ENCODE results near the gene HMG20A.
A peak's percentile ranks its signal among the peaks of the same experiment; 100 is the strongest.

Gene HMG20A

DNA sequence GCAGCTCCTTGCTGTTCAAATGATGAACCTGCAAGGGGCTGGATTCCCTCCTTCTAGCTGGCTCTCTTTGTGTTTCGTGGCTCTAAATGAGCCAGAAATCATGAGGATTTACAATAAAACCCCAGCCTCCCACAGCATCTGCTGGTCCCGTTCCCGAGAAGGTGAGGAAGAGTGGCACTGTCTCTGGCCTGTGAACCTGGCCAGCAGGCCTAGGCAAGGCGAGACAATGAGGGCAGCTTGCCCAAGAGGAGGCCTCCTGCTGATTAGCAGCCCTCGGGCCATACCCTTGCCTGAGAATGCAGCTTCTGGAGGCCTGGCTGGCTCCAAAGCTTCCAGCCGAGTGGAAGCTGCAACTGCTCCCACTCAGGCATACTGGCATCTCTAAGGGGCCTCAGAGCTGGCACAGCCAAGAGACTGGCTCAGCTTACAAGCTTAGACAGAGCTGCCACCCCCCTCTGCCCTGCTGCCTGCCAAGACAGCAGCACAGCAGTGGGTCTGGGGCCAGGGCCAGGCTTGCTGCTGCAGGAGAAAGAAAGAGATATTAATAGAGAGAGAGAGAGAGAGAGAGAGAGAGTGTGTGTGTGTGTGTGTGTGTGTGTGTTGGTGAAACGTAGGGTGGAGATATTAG is 76.5 kb downstream of the HMG20A start:
- DNase-seq = peak in 54 of 56 donors; percentile 38 to 96 (median 84)

DNA sequence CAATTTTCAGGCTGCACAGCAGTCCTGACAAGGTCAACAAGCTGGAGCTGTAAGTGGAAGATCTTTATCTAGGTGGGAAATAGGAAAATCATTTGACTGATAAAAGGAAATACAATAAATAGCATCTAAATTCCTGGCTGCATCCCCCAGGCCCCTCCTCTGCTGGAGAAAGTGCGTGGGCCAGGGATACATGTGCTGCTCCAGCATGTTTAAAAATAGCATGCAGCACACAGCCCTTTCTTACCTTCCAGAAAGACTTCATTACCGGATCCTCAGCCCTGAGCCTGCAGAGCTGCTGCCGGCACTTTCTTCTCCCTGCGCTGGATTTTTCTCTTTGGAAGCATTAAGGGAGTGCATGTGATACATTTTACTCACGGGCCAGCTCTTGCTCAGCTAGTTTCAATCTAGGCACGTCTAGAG is 77.3 kb downstream of the HMG20A start:
- DNase-seq = peak in 30 of 56 donors; percentile 21 to 81 (median 56)

DNA sequence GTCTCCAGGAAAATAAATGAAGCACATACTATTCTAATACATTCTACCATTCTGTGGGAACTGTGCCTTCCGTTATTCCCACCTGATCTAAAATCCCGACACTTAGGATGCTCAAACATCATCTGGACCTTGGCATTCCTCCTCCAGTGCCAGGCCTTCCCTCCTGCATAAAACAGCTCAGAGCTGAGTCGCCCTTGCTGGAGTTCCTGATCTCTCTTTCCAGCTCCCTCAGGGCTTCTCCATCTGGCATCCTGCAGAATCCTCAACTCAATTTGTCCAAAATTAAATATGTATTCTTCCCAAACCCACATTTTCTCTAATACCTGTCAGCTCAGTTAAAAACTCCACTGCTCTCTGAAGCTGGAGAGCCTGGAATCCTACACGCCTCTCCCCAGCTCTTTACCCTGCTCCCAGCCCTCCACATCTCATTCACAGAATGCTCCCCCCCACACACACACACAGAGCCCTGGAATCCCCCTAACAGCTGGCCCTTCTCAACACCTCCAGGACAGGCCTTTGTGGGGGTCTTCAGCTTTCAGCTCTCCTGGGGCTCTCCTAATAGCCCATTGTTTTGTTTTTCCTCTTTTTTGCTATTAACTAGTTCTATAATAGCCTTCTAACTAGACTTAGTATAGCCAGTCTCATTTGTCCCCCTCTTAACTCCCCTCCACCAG is 78.5 kb downstream of the HMG20A start:
- peak in 1 of 56 donors; percentile 17 for DNase-seq

DNA sequence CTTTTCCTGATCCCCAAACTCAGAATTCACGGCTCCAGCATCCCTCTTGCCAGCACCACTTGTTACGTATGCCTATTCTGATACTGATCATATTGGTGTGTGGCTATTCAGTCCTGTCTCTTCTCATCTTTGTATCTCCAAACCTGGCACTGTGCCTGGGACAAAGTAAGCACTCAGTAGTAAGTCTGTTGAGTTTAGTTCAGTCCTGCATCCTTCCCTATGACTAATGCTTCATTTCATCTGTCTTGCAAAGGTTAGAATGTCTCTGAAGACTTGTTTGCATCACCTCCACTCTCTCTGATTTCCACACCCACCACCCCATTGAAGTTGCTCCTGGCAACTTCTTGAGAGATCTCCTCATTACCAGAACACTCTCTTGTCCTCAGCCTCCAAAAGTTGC is 80.3 kb downstream of the HMG20A start:
- peak in 1 of 56 donors; percentile 27 for DNase-seq

DNA sequence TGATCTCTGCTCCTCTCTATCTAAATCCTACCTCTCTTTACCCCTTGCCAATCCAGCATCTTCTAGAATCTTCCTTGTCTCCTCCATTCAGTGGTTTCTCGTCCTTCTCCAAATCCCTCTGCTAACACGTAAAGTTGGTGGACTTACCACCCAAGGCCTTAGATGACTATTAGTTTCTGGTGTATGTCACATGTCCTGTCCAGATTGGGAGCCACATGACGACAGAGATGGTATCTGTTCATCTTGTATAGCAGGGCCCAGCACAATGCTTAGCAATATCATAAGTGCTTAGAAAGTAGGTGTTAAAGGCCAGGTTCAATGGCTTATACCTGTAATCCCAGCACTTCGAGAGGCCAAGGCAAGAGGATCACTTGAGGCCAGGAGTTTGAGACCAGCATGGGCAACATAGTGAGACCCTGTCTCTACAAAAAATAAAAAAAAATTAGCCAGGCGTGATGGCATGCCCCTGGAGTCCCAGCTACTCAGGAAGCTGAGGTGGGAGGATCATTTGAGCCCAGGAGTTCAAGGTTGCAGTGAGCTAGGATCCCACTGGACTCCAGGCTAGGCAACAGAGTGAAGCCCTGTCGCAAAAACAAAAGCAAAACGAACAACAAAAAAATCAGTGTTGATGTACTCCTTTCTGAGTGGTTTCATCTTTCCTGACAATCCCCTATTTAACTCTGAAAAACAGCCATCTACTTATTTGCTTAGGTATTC is 81.8 kb downstream of the HMG20A start:
- no peak for DNase-seq

DNA sequence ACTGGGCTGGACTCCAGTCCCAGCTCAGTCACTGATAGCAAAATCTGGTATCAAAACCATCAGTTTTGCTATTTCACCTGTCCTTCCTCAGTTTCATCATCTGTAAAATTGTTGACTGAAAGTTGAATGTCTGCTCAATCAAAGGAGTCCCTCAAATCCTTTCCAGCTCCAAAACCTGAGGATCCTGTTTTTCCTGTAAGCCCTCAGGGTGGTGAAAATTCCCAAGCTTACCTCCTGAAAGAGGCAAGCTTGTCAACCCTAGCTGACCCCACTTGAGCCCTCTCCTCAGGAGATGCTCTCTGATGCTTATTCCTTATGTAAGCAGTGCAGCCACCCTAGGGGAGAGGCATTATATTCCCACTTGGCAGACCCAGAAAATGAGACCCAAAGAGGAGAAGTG is 82.6 kb downstream of the HMG20A start:
- DNase-seq = no peak

DNA sequence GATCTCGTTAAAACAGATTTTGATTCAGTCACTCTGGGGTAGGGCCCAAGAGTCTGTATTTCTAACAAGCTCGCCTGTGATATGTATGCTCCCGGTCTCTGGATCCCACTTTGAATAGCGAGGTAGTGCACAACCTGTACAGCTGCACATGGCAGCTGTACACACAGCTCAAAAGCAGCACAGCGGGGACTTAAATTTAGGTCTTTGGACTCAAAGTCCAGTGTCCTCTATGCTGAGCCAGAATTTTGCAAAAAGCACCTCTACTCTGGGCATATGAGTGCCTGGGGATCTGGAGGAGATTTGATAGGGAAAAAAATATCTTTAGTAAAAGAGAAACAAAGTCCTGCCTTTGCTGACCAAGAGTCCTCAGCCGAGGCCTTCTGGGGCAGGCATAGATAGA is 83.1 kb downstream of the HMG20A start:
- DNase-seq = no peak

DNA sequence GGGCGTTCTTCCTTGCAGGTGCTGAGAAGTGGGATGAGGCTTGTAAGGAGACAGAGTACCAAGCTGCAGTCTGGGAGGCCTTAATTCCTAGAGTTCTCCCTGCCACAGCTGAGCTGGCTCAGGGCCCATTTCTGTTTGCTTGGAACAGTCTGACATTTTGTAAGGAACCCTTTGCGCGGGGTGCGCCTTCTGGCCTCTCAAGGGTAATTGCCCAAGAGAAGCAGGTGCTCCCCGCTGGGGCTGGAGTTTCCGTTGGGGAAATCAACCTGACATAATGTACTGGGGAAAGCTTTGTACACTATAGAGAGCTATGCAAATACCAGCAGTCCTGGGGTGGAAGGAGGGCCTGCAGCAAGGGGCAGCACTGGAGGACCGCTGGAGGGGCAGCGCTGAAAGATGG is 83.6 kb downstream of the HMG20A start:
- DNase-seq = peak in 17 of 56 donors; percentile 17 to 53 (median 32)

DNA sequence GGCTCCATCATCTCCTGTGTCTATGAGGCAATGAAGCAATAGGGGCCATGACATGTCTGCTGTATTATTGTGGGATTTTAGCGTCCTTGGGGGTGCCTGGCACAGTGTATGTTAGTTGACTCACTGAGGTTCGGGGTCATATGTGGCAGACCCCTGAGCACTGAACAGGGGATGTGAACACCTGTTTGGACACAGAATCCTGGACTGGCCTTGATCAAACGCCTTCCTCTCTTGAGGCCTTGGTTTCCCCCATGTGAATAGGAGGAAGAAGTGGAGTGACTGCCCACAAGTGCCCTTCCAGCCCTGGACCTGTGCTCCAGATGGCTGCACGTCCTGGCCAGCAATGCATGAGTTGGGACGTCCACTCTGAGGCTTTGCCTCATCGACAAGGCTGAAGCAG is 84.2 kb downstream of the HMG20A start:
- no peak for DNase-seq

DNA sequence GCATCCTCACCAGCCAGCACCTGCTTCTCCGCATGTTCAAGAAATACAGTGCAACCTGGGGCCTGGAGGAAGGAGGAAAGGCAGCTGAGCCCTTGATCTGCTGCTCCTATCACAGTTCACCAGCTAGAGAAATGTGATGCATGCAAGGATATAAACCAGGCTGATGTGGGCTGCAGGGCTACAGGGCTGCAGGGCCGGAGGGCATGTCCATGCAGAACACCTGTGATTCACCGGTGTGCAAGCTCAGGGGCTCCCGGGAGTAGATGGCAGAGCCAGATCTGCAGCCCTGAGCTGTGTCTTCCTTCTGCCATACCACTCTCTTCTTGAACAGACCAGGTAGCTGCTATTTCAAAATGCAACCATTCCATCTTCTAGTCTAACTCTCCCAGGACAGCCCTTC is 84.9 kb downstream of the HMG20A start:
- DNase-seq = no peak

DNA sequence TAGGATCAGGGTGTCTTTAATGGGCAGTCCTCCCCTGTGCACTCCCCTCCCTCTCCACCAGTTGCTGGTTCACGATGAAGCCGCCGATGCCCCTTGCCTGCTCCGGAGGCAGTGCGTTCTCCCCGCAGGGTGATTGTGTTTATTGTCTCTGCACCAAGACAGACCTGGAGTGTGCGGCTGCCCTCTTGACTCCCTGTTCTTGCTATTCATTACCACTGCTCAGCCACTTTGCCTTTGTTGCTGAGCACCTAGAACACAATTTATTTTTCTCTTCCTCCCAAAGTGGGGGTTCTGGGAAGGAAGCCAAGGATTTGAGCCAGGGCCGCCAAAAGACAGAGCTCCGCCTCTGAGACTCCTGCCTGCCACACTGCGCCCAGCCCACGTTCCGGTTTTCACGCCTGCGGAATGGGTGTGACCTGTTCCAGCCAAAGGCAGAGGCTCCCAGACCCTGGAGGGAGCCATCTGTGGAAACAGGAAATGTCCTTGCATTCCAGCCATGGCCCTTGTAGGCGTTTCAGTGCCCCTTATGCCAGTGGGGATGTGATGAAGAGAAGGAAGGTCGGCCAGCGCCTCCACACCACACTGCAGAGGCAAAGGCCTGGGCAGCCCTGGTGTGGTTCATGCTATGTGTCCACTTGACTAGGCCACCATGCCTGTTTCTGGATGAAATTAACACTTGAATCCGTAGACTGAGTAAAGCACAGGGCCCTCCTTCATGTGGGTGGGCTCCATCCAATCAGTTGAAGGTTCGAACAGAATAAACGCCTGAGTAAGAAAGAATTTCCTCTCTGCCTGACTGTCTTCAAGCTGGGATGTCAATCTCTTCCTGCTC is 85.8 kb downstream of the HMG20A start:
- peak in 14 of 56 donors; percentile 15 to 69 (median 31) for DNase-seq

DNA sequence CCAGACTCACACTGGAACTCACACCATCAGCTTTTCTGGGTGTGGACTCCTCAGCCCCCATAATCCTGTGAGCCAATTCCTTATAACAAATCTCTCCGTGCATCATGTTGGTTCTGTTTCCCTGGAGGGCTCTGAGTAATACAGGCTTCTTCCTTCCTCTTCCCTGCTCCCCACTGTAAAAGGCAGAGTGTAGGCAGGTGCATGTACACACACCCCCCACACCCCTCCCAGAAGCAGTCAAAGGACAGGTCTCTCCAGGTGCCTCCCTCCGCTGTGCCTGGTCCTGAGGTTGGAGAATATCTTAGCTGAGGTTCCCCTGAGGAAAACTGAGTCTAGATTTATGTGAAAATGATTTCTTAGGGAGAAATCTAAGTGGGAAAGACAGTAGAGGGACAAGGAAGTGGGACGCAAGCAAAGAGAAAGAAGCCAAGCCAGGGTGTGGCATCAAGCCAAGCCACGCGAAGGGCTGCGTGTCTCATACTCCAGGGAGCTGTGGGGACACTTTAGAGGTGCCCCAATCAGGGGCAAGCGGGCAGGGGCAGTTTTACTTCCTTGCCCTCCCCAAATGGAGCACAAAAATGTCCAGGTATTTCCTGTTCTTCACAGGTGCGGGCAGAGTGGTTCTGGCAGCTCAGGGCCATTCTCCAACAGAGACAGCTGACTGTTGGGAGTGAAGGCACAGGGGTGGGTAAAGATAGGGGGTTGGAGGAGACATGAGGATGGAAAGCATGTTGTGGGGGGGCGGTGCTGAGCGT is 86.6 kb downstream of the HMG20A start:
- peak in 24 of 56 donors; percentile 14 to 67 (median 44) for DNase-seq

DNA sequence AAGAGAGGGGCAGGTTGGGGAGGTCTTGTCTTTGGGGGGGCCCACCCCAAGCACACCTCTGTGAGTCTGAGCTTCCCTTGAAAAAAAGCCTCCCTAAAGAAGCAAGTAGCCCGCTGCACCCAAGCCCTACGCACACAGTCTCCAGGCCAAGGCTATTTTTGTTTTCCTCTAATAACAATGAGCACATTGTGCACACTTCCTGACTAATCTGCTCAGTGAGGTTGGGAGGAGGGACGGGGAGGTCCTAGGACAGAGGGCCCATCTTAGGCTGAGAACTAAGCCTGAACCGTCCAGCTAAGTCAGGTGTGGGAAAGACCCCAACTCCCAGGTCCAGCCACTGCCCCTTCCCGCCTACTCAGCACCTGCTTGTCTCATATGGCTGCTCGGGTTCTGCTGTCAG is 87.2 kb downstream of the HMG20A start:
- peak in 41 of 56 donors; percentile 28 to 82 (median 53) for DNase-seq

DNA sequence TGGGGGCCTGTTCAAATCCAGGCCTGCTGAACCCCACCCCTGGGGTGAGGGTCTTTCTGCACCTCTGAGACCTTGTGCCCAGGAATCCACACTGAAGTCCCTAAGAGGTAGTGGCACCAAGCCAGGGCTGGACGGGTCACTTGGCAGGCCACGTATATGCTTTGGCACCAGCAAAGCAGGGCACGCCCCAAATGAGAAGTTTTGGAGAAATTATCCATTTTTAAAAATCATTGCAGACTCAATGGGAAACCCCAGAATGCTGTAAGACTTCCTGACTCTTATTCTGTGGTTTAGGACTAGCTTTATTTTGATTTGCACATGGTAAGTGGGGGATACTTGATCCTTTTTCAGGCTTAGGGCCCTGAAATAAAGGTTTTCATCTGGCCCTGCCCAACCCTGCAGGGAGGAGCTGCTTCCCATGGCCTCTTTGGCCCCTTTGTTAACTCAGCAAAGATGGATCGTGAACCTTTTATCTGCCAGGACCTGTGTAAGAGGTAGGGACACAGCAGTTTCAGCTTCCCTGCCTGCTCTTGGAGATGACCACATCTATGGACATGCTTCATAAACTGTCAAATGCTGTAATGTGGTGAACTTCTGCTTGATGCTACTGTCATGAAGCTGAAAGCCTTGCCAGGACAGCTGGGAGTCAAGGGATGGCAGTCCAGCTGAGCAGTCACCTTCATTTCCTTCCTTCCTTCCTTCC is 88.0 kb downstream of the HMG20A start:
- peak in 3 of 56 donors; percentile 15 to 66 (median 18) for DNase-seq

DNA sequence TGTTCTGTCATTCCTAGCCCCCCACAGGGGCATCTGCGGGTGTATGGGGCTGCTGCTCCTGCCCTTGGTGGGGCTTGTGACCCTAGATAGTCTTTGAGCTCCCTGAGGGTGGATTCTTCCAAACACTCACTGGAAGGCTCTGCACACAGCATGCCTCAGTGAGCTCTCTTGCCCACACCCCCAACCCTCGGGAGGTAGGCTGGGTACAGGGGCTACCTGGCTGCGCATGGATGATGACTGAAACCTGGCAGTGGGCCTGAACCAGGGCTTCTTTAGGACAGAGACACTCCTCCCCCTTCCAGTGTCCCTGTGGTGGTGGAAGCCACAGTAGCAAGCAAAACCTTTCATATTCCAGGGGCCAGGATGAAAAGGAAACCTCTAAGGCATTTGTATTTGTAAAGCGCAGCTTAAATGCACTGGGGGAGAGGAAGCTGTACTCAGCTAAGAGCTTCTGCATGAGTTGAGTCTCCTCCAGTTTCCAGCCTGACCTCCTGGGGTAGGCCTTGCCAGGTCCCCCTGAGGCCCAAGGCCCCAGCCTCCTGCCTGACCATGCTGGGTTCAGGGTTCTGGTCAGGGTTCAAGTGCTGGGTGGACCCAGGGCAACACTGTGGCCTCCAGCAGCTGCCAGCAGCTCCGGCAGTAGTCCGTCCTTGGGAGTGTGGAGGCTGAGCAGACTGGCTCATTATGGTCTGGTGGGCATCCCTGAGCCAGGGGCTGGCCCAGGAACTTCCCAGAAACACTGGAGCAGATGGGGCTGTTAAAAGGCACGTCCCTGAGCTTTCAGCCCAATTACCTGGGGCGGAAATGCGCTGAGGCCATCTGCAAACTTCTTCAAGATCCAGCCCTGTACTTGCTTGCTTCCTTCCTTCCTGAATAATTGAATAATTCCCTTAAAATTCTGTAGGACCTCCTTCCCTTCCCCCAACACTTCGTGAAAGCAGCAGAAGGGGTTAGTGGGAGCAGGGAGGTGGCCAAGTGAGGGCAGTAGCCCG is 89.7 kb downstream of the HMG20A start:
- no peak for DNase-seq

DNA sequence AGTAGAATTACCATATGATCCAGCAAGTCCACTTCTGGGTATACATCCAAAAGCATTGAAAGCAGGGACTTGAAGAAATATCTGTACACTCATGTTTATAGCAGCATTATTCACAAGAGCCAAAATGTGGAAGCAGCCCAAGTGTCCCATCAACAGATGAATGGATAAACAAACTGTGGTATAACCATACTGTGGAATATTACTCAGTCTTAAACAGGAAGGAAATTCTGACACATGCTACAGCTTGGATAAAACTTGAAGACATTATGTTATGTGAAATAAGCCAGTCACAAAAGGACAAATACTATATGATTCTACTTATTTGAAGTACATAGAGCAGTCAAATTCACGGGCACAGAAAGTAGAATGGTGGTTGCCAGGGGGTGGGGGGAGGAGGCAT is 91.2 kb downstream of the HMG20A start:
- no peak for DNase-seq

DNA sequence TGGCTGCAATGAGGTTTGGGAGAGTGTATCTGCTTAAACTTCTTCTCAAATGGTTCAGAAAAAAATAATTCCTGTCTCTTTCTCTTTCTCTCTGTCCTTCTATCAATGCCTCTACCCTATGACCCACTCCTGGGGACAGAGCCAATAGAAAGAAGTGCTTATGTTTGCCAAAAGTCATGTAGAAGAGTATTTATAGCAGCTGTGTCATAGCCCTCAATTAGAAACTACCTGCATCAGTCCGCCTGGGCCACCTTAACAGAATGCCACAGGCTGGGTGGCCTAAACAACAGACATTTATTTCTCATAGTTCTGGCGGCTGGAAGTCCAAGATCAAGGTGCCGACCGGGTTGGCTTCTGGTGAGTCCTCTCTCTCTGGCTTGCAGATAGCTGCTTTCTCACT is 92.5 kb downstream of the HMG20A start:
- no peak for DNase-seq

DNA sequence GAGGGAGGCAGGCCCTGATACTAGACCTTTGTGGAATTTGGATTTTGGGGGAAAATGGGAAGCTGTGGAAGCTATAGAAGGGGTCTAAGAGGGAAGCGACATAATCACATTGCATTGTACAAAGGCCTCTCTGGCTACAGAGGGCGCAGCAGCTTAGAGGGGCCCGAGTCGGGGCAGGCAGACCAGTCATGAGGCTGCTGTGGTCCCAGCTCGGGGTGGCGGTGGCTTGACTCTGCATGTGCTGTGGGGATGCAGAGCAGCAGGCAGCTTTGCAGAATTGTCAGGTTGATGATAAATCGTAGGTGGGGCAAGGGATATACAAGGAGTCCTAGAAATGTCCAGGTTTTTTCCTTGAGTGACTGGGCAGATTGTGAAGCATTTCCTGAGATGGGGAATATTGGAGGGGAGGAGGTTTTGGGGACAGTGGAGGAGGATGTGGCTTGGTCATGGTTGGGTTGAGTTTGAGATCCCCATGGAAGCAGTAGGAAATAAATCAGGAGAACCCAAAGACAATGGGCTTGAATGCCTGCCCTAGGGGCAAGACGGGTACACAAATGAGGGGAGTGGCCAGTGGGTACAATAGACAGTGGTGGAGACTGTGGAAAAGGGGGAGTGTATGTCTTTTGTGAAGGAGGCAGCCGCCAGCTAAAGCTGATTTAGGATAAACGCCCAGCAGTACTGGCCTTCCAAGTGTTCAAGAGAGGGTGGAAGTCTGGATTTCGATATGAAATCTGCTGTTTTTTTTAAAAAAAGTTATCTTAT is 94.1 kb downstream of the HMG20A start:
- DNase-seq = peak in 1 of 56 donors; percentile 28

All from amygdala (tissue), 56 donors.